Epidermal melanocyte (primary cell): ENCODE results near the gene MEGF6.

Experiments
- DNase-seq: peaks from one replicate; pipeline ENCODE4 v3.0.0; 2011; ENCODE audit warnings: low spot score; ENCODE audit not compliant: insufficient read length

MEGF6 gene

GRCh38 chr1:3609769-3610526 is 1.4 kb downstream of the MEGF6 start:
- no peak for DNase-seq

DNA sequence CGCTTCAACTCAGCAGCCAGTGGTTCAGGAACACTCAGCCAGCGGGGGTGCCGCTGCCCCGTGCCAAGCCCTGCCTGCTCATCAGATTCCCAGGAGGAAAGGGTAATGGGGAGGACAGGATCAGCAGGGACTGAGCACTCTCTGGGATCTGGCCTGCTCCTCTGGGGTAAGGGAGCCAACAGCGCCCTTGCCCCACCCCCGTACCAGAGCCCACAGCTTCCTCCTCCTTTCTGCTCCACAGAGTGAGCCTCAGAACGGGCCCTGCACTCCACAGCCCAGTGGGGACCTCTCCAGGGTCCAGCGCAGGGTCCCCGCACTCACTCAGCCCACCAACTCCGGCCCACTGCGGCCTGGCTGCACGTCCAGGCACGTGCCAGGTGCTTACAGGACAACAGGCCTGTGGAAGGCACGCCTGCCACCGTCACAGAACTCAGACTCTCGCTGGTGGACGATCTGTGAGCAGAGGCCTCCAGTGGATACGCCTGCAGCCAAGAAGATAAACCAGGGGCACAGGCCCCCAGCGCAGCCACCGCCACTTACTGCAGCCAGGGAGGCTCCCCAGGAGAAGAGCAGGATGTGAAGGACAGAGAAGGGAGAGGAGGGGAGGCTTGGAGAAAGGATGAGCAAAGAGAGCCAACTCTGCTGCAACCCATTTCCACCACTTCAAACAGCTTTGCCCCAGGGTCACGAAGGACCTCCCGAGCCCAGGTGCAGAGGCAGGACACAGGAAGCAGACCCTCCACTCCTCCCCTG is 2.1 kb downstream of the MEGF6 start:
- no peak for DNase-seq

DNA sequence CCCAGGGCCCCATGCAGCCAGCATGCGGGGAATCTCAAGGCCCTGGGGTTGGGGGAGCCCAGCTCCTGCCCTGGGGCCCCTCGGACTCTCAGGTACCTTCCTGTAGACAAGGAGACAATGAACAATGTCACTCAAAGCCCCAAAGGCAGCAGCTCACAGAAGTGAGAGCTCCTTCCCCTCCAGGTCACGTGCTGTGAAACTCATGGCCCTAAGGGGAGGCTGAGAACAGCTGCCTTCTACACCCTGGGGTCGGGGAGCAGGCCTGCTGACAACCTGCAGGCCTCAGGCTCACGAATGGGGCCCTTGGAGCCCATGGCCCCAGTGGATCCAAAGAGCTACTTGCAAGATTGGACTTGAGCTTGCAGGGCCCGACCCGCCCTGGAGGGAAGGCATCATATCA is 3.2 kb downstream of the MEGF6 start:
- no peak for DNase-seq

- DNase-seq, result no peak
These were observed 3.6 kb downstream of the MEGF6 start for GRCh38 chr1:3607703-3608065.

- DNase-seq, result no peak
These were observed 4.3 kb downstream of the MEGF6 start for GRCh38 chr1:3606779-3607702.

DNA sequence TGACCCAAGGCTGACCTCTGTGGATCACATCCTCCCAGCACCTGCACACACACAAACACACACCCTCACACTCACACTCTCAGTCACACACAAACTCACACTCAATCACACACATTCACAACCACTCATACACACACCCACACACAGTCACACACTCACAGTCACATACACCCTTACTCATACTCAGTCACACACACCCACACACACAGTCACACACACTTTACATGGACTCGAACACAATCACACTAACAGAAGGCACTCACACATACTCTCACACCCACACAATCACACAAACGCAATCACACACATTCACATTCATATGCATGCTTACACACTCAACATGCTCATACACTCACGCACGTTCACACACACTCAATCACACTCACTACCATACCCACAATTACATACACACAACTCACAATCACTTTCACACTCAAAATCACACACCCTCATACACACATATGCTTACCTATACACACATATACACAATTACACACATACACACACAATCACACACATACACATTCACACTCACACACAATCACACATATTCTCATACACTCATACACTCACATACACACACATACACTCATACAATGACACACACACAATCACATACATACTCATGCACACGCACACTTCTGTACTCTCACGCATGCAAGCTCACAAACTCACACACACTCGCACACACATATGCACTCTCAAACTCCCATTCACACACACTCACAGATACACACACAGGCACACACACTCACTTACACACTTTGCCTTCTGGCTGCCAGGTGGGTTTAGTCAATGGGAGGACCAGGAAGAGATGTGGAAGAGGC is 6.1 kb downstream of the MEGF6 start:
- DNase-seq, result no peak

- DNase-seq, result no peak
These were observed 6.8 kb downstream of the MEGF6 start for GRCh38 chr1:3604468-3604974.

DNA sequence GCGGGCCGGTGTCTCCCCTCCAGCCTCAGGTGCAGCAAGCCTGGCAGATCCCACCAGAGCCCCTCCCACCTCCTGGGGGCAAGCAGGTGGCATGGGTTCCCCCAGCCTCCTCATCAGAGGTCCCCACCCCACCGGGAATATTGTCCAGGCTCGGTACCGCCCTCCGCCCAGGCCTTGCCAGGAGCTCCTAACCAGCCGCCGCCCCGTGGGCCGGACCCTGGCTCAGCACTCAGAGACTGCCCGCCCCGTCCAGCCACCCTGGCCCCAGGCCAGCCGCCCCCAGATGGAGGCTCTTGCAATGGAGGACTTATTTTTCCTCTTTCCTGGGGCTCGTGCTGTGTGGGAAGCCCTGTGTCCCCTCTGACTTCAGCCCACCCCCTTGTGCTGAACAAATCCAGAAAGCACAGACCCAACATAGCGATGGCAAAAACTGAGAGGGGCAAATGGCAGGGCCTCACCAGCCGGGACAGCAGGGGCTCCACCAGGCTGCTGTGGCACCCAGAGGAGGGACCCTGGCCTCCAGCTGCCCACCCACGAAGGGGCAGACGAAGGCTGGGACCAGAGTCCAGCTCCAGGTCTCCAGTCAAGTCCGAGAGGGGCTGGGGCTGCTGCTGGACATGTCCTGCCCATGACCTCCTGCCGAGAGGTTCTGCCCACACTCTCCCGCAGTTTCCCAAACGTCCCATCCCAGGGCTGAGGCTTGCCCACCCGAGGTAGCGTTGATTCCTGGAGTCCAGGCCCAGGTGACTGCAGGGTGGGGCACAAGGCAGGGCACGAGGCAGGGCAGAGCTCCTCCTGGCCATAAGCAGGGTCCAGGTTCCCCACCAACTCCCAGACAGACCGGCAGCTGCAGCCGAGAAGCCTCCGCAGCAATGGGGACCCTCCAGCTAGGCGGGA is 7.5 kb downstream of the MEGF6 start:
- no peak for DNase-seq

- DNase-seq, result no peak
These were observed 8.2 kb downstream of the MEGF6 start for GRCh38 chr1:3603156-3603555.

GRCh38 chr1:3602375-3602774 is 8.9 kb downstream of the MEGF6 start:
- DNase-seq, result no peak

GRCh38 chr1:3601743-3602142 is 9.6 kb downstream of the MEGF6 start:
- DNase-seq, result no peak

DNA sequence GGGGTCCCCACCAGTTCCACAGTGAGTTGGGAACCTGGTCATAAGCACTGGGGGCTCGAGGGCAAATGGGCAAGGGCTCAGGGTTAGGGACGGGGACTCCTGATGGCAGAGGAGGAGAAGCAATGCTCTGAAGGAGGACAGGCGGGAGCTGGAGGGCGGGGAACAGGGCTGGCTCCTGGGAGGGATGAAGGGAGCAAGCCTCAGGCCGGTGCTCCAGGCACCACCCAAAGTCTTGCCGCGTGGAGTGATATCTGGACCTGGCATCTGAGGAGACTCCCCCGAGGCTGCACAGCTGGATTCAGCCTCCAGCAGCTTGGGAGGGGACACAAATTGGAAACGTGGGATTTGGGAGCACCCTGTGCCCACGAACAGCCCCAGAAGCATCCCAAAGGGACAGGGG is 11.0 kb downstream of the MEGF6 start:
- no peak for DNase-seq

GRCh38 chr1:3599816-3600215 is 11.5 kb downstream of the MEGF6 start:
- DNase-seq, result no peak

DNA sequence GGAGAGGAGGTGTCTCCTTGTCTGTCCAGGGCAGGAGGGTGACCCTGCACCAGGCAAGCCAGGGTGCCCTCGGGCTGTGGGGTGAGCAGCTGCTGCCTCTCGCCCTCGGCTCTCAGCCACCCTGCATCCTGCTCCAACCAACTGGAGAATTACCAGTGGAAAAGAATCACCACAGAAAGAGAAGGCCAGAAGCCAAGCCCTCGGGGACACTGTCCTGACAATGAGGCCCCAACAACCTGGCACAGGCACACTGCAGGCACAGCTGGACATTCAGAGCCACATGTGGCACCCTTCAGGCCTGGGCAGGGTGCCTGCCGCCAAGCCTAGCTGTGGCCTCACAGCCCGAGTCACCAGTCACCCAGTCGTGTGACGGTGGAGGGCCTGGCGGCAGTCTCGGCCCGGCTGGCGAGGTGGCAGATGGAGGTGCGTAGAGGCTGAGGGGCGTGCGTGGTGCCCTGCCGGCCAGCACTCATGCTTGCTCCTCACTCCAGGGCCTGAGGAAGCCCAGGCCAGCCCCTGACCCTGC is 12.0 kb downstream of the MEGF6 start:
- DNase-seq, result peak; percentile 43

DNA sequence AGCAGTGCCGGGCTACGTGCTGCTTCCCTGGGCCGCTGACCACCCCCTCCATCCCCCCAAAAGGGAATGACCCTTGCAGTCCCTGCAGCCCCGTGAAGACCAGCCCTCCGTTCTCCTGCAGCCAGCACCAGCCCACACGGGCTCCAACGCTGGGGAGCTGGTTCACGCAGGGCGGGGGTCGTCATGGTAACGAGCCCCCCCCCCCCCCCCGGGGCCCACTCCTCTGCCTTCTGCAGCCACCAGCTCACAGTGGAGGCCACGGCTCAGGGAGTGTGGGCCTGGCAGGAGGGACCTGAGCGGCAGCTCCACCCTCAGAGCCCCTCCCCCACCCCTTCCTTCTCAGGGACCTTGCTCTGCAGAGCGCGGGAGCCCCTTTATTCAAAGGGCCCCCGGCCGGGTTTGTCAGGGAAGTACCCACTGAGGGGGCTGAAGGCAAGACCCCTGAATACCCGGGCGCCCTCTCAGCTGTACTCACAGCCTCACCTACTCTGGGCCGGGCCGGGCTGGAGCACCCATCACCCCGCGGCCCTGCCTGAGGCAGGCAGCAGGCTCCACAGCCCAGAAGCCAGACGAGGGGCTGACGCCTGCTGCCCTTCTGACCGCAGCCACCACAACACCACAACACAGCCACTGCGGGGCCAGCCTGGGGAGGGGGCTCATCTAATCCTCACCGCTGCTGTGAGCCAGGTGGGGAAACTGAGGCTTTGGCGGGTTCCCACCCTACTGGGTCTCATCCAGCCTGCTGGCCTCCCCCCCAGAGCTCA is 12.6 kb downstream of the MEGF6 start:
- no peak for DNase-seq

- no peak for DNase-seq
These were observed 13.2 kb downstream of the MEGF6 start for GRCh38 chr1:3598051-3598491.

GRCh38 chr1:3597599-3597964 is 13.7 kb downstream of the MEGF6 start:
- DNase-seq, result no peak

DNA sequence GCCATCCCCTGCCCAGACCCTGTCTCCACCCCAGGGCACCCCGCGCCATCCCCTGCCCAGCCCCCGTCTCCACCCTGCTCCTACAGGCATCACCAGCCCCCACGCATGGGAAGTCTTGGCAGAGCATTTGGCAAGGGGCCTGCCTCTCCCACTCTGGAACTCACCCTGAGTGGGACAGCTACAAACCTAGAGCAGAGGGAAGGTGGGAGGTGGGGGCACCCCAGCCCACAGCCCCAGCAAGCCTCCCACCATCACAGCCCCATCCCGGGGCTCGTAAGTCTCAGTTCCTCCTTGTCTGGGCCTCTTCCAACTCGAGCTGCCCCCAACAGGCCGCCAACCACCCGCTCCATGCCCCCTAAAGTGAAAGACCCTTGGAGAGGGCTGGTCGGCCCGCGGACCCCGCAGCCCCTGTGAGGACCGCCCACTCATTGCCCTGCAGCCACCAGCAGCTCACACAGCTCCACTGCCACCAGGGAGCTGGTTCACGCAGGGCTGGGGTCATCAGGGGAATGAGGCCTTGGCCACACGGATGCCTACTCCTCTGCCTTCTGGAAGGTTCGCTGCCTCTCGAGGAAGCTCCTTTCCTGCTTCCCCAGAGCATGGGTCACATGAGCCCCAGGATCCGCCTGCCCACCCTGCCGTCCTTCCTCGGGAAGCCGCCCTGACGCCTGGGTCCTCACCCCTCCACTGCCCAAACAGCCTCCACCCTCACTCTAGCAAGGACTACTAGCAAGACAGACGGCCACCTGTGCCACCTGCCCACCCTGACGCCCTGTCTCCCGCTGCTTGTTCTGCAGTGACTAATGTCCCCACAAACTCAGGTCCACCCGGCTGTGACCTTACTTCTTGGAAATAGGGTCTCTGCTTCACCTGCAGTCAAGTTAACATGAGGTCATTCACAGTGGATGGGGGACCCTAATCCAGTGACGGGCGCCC is 14.4 kb downstream of the MEGF6 start:
- no peak for DNase-seq
